Mesothelial cell of epicardium (in vitro differentiated cells): ENCODE measurements around the gene B3GALT6. TPM values are rescaled to one million over a fixed set of nuclear protein-coding genes. Genes with fewer than 3 reads are reported as not detected.

Source experiments
- DNase-seq, 2 experiments: peaks; one replicate each; pipeline ENCODE4 v3.0.0; 2021; ENCODE audit warnings: low spot score in 2 of 2; ENCODE audit not compliant: unreplicated experiment in 2 of 2
- H3K27ac Mint-ChIP-seq: 2 replicates; pipeline ENCODE4 v1.8.0; 2021; ENCODE audit warnings: mixed read lengths
- H3K27me3 Mint-ChIP-seq: 2 replicates; pipeline ENCODE4 v1.8.0; 2021; ENCODE audit warnings: low read depth, mixed read lengths
- H3K36me3 Mint-ChIP-seq: 2 replicates; pipeline ENCODE4 v1.8.0; 2021; ENCODE audit warnings: mixed read lengths
- H3K4me1 Mint-ChIP-seq: 2 replicates; pipeline ENCODE4 v1.8.0; 2021; ENCODE audit warnings: mixed read lengths
- H3K4me3 Mint-ChIP-seq: 2 replicates; pipeline ENCODE4 v1.8.0; 2021; ENCODE audit warnings: mild to moderate bottlenecking, moderate library complexity, mixed read lengths
- H3K9me3 Mint-ChIP-seq: 2 replicates; pipeline ENCODE4 v1.8.0; 2021; ENCODE audit warnings: mixed read lengths
- CTCF ChIP-seq: fragments of 200-600 bp; sonication (generic); IDR thresholded peaks from one replicate; pipeline ENCODE4 v1.5.0; 2021; ENCODE audit warnings: antibody characterized with exemption; ENCODE audit not compliant: unreplicated experiment
- total RNA-seq: library from RNA; stranded (reverse); gene quantifications from 3 replicates; pipeline ENCODE4 v1.2.1, GENCODE V29; 2021

B3GALT6 gene
- total RNA-seq, 1 donor from 2014 or later = 34.1 TPM

- H3K4me1 Mint-ChIP-seq = no peaks in the 10 kb centered on the region
- DNase-seq = peak in 1 of 2 experiments; percentile 18
- H3K36me3 Mint-ChIP-seq = no peaks in the 10 kb centered on the region
- H3K27me3 Mint-ChIP-seq = no peaks in the 10 kb centered on the region
- H3K27ac Mint-ChIP-seq = no peak overlapping the region
- no peak for TF ChIP-seq CTCF
- H3K9me3 Mint-ChIP-seq = no peaks in the 10 kb centered on the region
- no peak overlapping the region for H3K4me3 Mint-ChIP-seq
These were observed 48.9 kb downstream of the B3GALT6 start for GRCh38 chr1:1280782-1281481.

GRCh38 chr1:1281533-1282321 lies 49.7 kb downstream of the B3GALT6 start:
- no peaks in the 10 kb centered on the region for H3K9me3 Mint-ChIP-seq
- DNase-seq = peak in 1 of 2 experiments; percentile 17
- no peak overlapping the region for H3K27ac Mint-ChIP-seq
- H3K36me3 Mint-ChIP-seq = no peaks in the 10 kb centered on the region
- no peaks in the 10 kb centered on the region for H3K27me3 Mint-ChIP-seq
- no peak for TF ChIP-seq CTCF
- no peak overlapping the region for H3K4me3 Mint-ChIP-seq
- H3K4me1 Mint-ChIP-seq = no peaks in the 10 kb centered on the region

- no peak overlapping the region for H3K27ac Mint-ChIP-seq
- no peaks in the 10 kb centered on the region for H3K4me1 Mint-ChIP-seq
- no peaks in the 10 kb centered on the region for H3K36me3 Mint-ChIP-seq
- H3K4me3 Mint-ChIP-seq = no peak overlapping the region
- no peak for TF ChIP-seq CTCF
- H3K27me3 Mint-ChIP-seq = no peaks in the 10 kb centered on the region
- DNase-seq = no peak
- H3K9me3 Mint-ChIP-seq = no peaks in the 10 kb centered on the region
These were observed 51.0 kb downstream of the B3GALT6 start for GRCh38 chr1:1282998-1283397.

GRCh38 chr1:1283821-1284220 lies 51.8 kb downstream of the B3GALT6 start:
- Mint-ChIP-seq H3K36me3 (no peaks in the 10 kb centered on the region), H3K9me3 (no peaks in the 10 kb centered on the region), H3K27ac (no peak overlapping the region), H3K27me3 (no peaks in the 10 kb centered on the region), H3K4me3 (no peak overlapping the region), H3K4me1 (no peaks in the 10 kb centered on the region)
- TF ChIP-seq CTCF = no peak
- DNase-seq = no peak

Other genes with a start within 250 kb of the B3GALT6 start
- 87.7 to 92.1 TPM (median 92.0 TPM) in 3 replicates for gene HES4, start 232.1 kb upstream of the B3GALT6 start, total RNA-seq
- 112 to 139 TPM (median 123 TPM) in 3 replicates for gene ISG15, start 218.7 kb upstream of the B3GALT6 start, total RNA-seq
- 502 to 532 TPM (median 514 TPM) in 3 replicates for gene AGRN, start 212.1 kb upstream of the B3GALT6 start, total RNA-seq
- 0.27 to 0.57 TPM (median 0.40 TPM) in 3 replicates for gene RNF223, start 157.9 kb upstream of the B3GALT6 start, total RNA-seq
- gene C1orf159, start 116.1 kb upstream of the B3GALT6 start, total RNA-seq = 28.4 to 32.8 TPM (median 31.8 TPM) in 3 replicates
- 0.32 to 0.47 TPM in 2 of 3 replicates, not detected in the other for gene TTLL10, start 58.4 kb upstream of the B3GALT6 start, total RNA-seq
- 0.51 to 1.2 TPM (median 0.93 TPM) in 3 replicates for gene TNFRSF18, start 25.6 kb upstream of the B3GALT6 start, total RNA-seq
- gene TNFRSF4, start 18.1 kb upstream of the B3GALT6 start, total RNA-seq = 0.18 to 0.34 TPM (median 0.29 TPM) in 3 replicates
- 103 to 110 TPM (median 108 TPM) in 3 replicates for gene SDF4, start 236 bp upstream of the B3GALT6 start, total RNA-seq
- 10.2 to 12.2 TPM (median 10.4 TPM) in 3 replicates for gene C1QTNF12, start 14.5 kb downstream of the B3GALT6 start, total RNA-seq
- 67.3 to 76.6 TPM (median 75.7 TPM) in 3 replicates for gene UBE2J2, start 41.6 kb downstream of the B3GALT6 start, total RNA-seq
- 16.0 to 17.5 TPM (median 16.8 TPM) in 3 replicates for gene SCNN1D, start 48.2 kb downstream of the B3GALT6 start, total RNA-seq
- gene ACAP3, start 75.7 kb downstream of the B3GALT6 start, total RNA-seq = 85.5 to 97.3 TPM (median 91.0 TPM) in 3 replicates
- gene PUSL1, start 76.4 kb downstream of the B3GALT6 start, total RNA-seq = 12.7 to 14.5 TPM (median 14.2 TPM) in 3 replicates
- gene INTS11, start 92.4 kb downstream of the B3GALT6 start, total RNA-seq = 163 to 165 TPM (median 165 TPM) in 3 replicates
- gene CPTP, start 92.6 kb downstream of the B3GALT6 start, total RNA-seq = 17.8 to 19.3 TPM (median 18.5 TPM) in 3 replicates
- 0.98 to 1.0 TPM (median 1.00 TPM) in 3 replicates for gene TAS1R3, start 99.0 kb downstream of the B3GALT6 start, total RNA-seq
- gene DVL1, start 117.2 kb downstream of the B3GALT6 start, total RNA-seq = 54.5 to 58.5 TPM (median 54.7 TPM) in 3 replicates
- gene MXRA8, start 126.3 kb downstream of the B3GALT6 start, total RNA-seq = 157 to 163 TPM (median 161 TPM) in 3 replicates
- gene AURKAIP1, start 143.0 kb downstream of the B3GALT6 start, total RNA-seq = 75.5 to 78.6 TPM (median 78.3 TPM) in 3 replicates
- gene CCNL2, start 167.1 kb downstream of the B3GALT6 start, total RNA-seq = 396 to 423 TPM (median 405 TPM) in 3 replicates
- gene MRPL20, start 175.1 kb downstream of the B3GALT6 start, total RNA-seq = 87.9 to 98.2 TPM (median 94.7 TPM) in 3 replicates
- gene ANKRD65, start 189.0 kb downstream of the B3GALT6 start, total RNA-seq = 10.9 to 12.3 TPM (median 11.3 TPM) in 3 replicates
- gene VWA1, start 203.5 kb downstream of the B3GALT6 start, total RNA-seq = 57.0 to 59.1 TPM (median 57.7 TPM) in 3 replicates
- 2.2 to 3.9 TPM (median 2.9 TPM) in 3 replicates for gene ATAD3C, start 217.5 kb downstream of the B3GALT6 start, total RNA-seq
- gene ATAD3B, start 239.5 kb downstream of the B3GALT6 start, total RNA-seq = 38.5 to 43.6 TPM (median 39.2 TPM) in 3 replicates